ENCODE measurements around the gene TMEM94.
A peak's percentile ranks its signal among the peaks of the same experiment; 100 is the strongest.
"Not testable (repeated sequence)": the region's sequence is repeated elsewhere in the genome, so short reads cannot be mapped to it uniquely, and the experiment has no call there.

The TMEM94 gene

GRCh38 chr17:75447951-75448856 is 8.2 kb upstream of the TMEM94 start:
- DNase-seq = no peak

GRCh38 chr17:75450270-75450669 is 6.2 kb upstream of the TMEM94 start:
- no peak for DNase-seq

- no peak for DNase-seq
Measured at GRCh38 chr17:75454193-75454592, 2.2 kb upstream of the TMEM94 start.

GRCh38 chr17:75454672-75455071 is 1.8 kb upstream of the TMEM94 start:
- DNase-seq = not testable (repeated sequence)

GRCh38 chr17:75456039-75456416 is 407 bp upstream of the TMEM94 start:
- no peak for DNase-seq

- DNase-seq = peak; percentile 57
Measured at GRCh38 chr17:75457047-75457654, 716 bp downstream of the TMEM94 start.

- DNase-seq = no peak
Measured at GRCh38 chr17:75459246-75459589, 2.8 kb downstream of the TMEM94 start.

GRCh38 chr17:75459590-75460267 is 3.3 kb downstream of the TMEM94 start:
- no peak for DNase-seq

GRCh38 chr17:75460295-75460694 is 3.9 kb downstream of the TMEM94 start:
- DNase-seq = no peak

GRCh38 chr17:75463603-75464002 is 7.2 kb downstream of the TMEM94 start:
- DNase-seq = no peak

- DNase-seq = no peak
Measured at GRCh38 chr17:75465039-75465438, 8.6 kb downstream of the TMEM94 start.

GRCh38 chr17:75468291-75468754 is 11.9 kb downstream of the TMEM94 start:
- DNase-seq = no peak

GRCh38 chr17:75468779-75469373 is 12.4 kb downstream of the TMEM94 start:
- DNase-seq = no peak

GRCh38 chr17:75471207-75471606 is 14.8 kb downstream of the TMEM94 start:
- no peak for DNase-seq

GRCh38 chr17:75472119-75472518 is 15.7 kb downstream of the TMEM94 start:
- no peak for DNase-seq

- DNase-seq = no peak
Measured at GRCh38 chr17:75473246-75473645, 16.8 kb downstream of the TMEM94 start.

- DNase-seq = no peak
Measured at GRCh38 chr17:75474736-75475135, 18.3 kb downstream of the TMEM94 start.

GRCh38 chr17:75475144-75475835 is 18.9 kb downstream of the TMEM94 start:
- DNase-seq = no peak

GRCh38 chr17:75475851-75476250 is 19.4 kb downstream of the TMEM94 start:
- no peak for DNase-seq

GRCh38 chr17:75476271-75476671 is 19.8 kb downstream of the TMEM94 start:
- DNase-seq = no peak

- DNase-seq = no peak
Measured at GRCh38 chr17:75476752-75477489, 20.5 kb downstream of the TMEM94 start.

GRCh38 chr17:75477490-75477862 is 21.0 kb downstream of the TMEM94 start:
- DNase-seq = not testable (repeated sequence)

Data from NCI-H524 treated with DMSO at 0.1 percent for 48 hours (cell line).